ENCODE results near the gene CDKAL1. TPM values are rescaled to one million over a fixed set of nuclear protein-coding genes. Genes with fewer than 3 reads are reported as not detected.
"Not testable (repeated sequence)": the region's sequence is repeated elsewhere in the genome, so short reads cannot be mapped to it uniquely, and the experiment has no call there.

Gene CDKAL1
- total and polyA plus RNA-seq, 2 experiments from 2014 or later, result 14.4 to 19.5 TPM

- Histone ChIP-seq H4K20me1 (ENCODE audit: insufficient read depth, poor library complexity, severe bottlenecking) (no peaks in the 10 kb centered on the region), H3K4me3 (no peak overlapping the region), H3K4me1 (ENCODE audit: insufficient read depth) (peaks cover under 1% of the 10 kb centered on the region), H3K4me2 (no peak overlapping the region), H3K36me3 (replicated peaks; ENCODE audit: insufficient read depth, low read depth) (no peaks in the 10 kb centered on the region), H2AFZ (no peak overlapping the region), H3K27me3 (no peaks in the 10 kb centered on the region), H3K9me2 (replicated peaks; ENCODE audit: insufficient read depth) (no peaks in the 10 kb centered on the region), H3K9me3 (ENCODE audit: low read depth) (no peaks in the 10 kb centered on the region), H3K79me2 (no peaks in the 10 kb centered on the region), H3K27ac (no peak overlapping the region)
- TF ChIP-seq EZH2phosphoT487 (IDR thresholded peaks at IDR 0.05; ENCODE audit: low read depth, severe bottlenecking, unreplicated experiment), result no peak
- no peak for TF ChIP-seq EZH2 (IDR thresholded peaks at IDR 0.05; ENCODE audit: borderline replicate concordance)
- no peak for TF ChIP-seq CTCF (IDR thresholded peaks at IDR 0.05; ENCODE audit: poor library complexity)
- WGBS (ENCODE audit: low lambda C conversion rate, missing lambda C conversion rate), result 93% methylated on average over 3 of the region's 3 CpGs
- DNase-seq (ENCODE audit: low spot score), result no peak
Observed at GRCh38 chr6:21085643-21086042, 551.4 kb downstream of the CDKAL1 start.

GRCh38 chr6:21087188-21087587 is 552.9 kb downstream of the CDKAL1 start:
- no peak for DNase-seq (ENCODE audit: low spot score)
- WGBS (ENCODE audit: low lambda C conversion rate, missing lambda C conversion rate), result 94% methylated on average over 4 of the region's 4 CpGs
- Histone ChIP-seq H3K9me2 (replicated peaks; ENCODE audit: insufficient read depth) (no peaks in the 10 kb centered on the region), H3K27ac (no peak overlapping the region), H3K9me3 (ENCODE audit: low read depth) (no peaks in the 10 kb centered on the region), H3K27me3 (no peaks in the 10 kb centered on the region), H3K36me3 (replicated peaks; ENCODE audit: insufficient read depth, low read depth) (no peaks in the 10 kb centered on the region), H3K4me1 (ENCODE audit: insufficient read depth) (no peaks in the 10 kb centered on the region), H2AFZ (no peak overlapping the region), H3K79me2 (no peaks in the 10 kb centered on the region), H3K4me3 (no peak overlapping the region), H4K20me1 (ENCODE audit: insufficient read depth, poor library complexity, severe bottlenecking) (no peaks in the 10 kb centered on the region), H3K4me2 (no peak overlapping the region)
- TF ChIP-seq CTCF (IDR thresholded peaks at IDR 0.05; ENCODE audit: poor library complexity), result no peak
- no peak for TF ChIP-seq EZH2phosphoT487 (IDR thresholded peaks at IDR 0.05; ENCODE audit: low read depth, severe bottlenecking, unreplicated experiment)
- TF ChIP-seq EZH2 (IDR thresholded peaks at IDR 0.05; ENCODE audit: borderline replicate concordance), result no peak

- no peak overlapping the region for H3K27ac ChIP-seq
- no peaks in the 10 kb centered on the region for H3K79me2 ChIP-seq
- H3K27me3 ChIP-seq, result no peaks in the 10 kb centered on the region
- H3K36me3 ChIP-seq (replicated peaks; ENCODE audit: insufficient read depth, low read depth), result no peaks in the 10 kb centered on the region
- H4K20me1 ChIP-seq (ENCODE audit: insufficient read depth, poor library complexity, severe bottlenecking), result no peaks in the 10 kb centered on the region
- TF ChIP-seq CTCF (IDR thresholded peaks at IDR 0.05; ENCODE audit: poor library complexity) (no peak), EZH2 (IDR thresholded peaks at IDR 0.05; ENCODE audit: borderline replicate concordance) (no peak), EZH2phosphoT487 (IDR thresholded peaks at IDR 0.05; ENCODE audit: low read depth, severe bottlenecking, unreplicated experiment) (no peak)
- no peak overlapping the region for H3K4me2 ChIP-seq
- no peak overlapping the region for H2AFZ ChIP-seq
- no peak for DNase-seq (ENCODE audit: low spot score)
- no peaks in the 10 kb centered on the region for H3K4me1 ChIP-seq (ENCODE audit: insufficient read depth)
- H3K9me3 ChIP-seq (ENCODE audit: low read depth), result no peaks in the 10 kb centered on the region
- WGBS (ENCODE audit: low lambda C conversion rate, missing lambda C conversion rate), result 93% methylated on average over 2 of the region's 2 CpGs
- H3K9me2 ChIP-seq (replicated peaks; ENCODE audit: insufficient read depth), result no peaks in the 10 kb centered on the region
- H3K4me3 ChIP-seq, result no peak overlapping the region
Observed at GRCh38 chr6:21091411-21091810, 557.2 kb downstream of the CDKAL1 start.

DNA sequence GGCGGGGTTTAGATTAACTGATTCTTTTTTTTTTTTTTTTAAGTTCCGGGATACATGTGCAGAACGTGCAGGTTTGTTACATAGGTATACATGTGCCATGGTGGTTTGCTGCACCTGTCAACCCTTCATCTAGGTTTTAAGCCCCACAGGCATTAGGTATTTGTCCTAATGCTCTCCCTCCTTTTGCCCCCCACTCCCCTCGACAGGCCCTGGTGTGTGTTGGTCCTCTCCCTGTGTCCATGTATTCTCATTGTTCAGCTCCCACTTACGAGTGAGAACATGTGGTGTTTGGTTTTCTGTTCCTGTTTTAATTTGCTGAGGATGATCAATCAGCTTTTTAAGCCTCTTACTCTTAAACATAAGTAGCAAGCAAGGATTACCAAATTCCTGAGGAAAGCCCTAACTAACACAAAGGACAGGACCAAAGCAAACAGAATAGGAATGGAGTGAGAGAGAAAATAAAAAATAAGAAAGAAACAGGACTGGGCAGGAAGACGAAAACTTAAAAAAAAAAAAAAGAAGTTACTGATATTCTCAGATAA is 558.0 kb downstream of the CDKAL1 start:
- WGBS (ENCODE audit: low lambda C conversion rate, missing lambda C conversion rate), result 74% methylated on average over 4 of the region's 6 CpGs
- not testable (repeated sequence) for H3K79me2 ChIP-seq; H3K9me2 ChIP-seq (replicated peaks; ENCODE audit: insufficient read depth); H4K20me1 ChIP-seq (ENCODE audit: insufficient read depth, poor library complexity, severe bottlenecking); H3K27ac ChIP-seq; H3K9me3 ChIP-seq (ENCODE audit: low read depth); H3K27me3 ChIP-seq; H3K4me3 ChIP-seq; H3K4me1 ChIP-seq (ENCODE audit: insufficient read depth); H2AFZ ChIP-seq; DNase-seq (ENCODE audit: low spot score); H3K36me3 ChIP-seq (replicated peaks; ENCODE audit: insufficient read depth, low read depth); H3K4me2 ChIP-seq

All from hepatocyte (in vitro differentiated cells).